Astrocyte of the cerebellum (primary cell): ENCODE data around the gene FIBCD1.
A peak's percentile ranks its signal among the peaks of the same experiment; 100 is the strongest.

ENCODE experiments used
- DNase-seq: peaks from one replicate; pipeline ENCODE4 v3.0.0-alpha.2; 2011; ENCODE audit warnings: low read depth
- H3K4me3 ChIP-seq: 2 replicates; pipeline ENCODE4 v1.5.1; 2011; ENCODE audit warnings: mild to moderate bottlenecking, low read depth, low read length, moderate library complexity
- CTCF ChIP-seq: IDR thresholded peaks from 2 replicates; pipeline ENCODE4 v1.5.1; 2012; ENCODE audit warnings: low read length, low read depth, moderate library complexity, mild to moderate bottlenecking; ENCODE audit errors: missing control alignments
- in situ Hi-C: cut with HindIII; loops from 2 replicates; pipeline ENCODE4 v1.10.0; 2017; ENCODE audit warnings: low sequenced_read_pairs

The FIBCD1 gene

GRCh38 chr9:130897105-130897751 lies 41.8 kb downstream of the FIBCD1 start:
- in situ Hi-C loops: no loop called here
- TF ChIP-seq CTCF: no peak
- H3K4me3 ChIP-seq: no peak overlapping the region
- no peak for DNase-seq

- in situ Hi-C loops: no loop called here
- DNase-seq: no peak
- TF ChIP-seq CTCF: no peak
- H3K4me3 ChIP-seq: no peak within 1 kb of the TSS
These were observed 42.6 kb downstream of the FIBCD1 start, which contains the start of gene QRFP for GRCh38 chr9:130896233-130897014. Gene QRFP, minus strand, starts transcription at chr9:130896812. Its CDS starts 2,974 bp downstream, at chr9:130893838.

- in situ Hi-C loops: no loop called here
- no peak for DNase-seq
- H3K4me3 ChIP-seq: no peak overlapping the region
- TF ChIP-seq CTCF: no peak
These were observed 43.4 kb downstream of the FIBCD1 start for GRCh38 chr9:130895481-130896232.

- DNase-seq: no peak
- H3K4me3 ChIP-seq: no peak overlapping the region
- no peak for TF ChIP-seq CTCF
- in situ Hi-C loops: no loop called here
These were observed 44.0 kb downstream of the FIBCD1 start for GRCh38 chr9:130895038-130895437.

- no peak overlapping the region for H3K4me3 ChIP-seq
- no peak for DNase-seq
- TF ChIP-seq CTCF: no peak
- in situ Hi-C loops: no loop called here
These were observed 44.5 kb downstream of the FIBCD1 start for GRCh38 chr9:130894546-130894945.

- no peak for DNase-seq
- in situ Hi-C loops: no loop called here
- H3K4me3 ChIP-seq: no peak overlapping the region
- peak; percentile 59 for TF ChIP-seq CTCF
These were observed 45.5 kb downstream of the FIBCD1 start for GRCh38 chr9:130893341-130894101.
